Measurements from ENCODE around the gene ZNF229.

DNA sequence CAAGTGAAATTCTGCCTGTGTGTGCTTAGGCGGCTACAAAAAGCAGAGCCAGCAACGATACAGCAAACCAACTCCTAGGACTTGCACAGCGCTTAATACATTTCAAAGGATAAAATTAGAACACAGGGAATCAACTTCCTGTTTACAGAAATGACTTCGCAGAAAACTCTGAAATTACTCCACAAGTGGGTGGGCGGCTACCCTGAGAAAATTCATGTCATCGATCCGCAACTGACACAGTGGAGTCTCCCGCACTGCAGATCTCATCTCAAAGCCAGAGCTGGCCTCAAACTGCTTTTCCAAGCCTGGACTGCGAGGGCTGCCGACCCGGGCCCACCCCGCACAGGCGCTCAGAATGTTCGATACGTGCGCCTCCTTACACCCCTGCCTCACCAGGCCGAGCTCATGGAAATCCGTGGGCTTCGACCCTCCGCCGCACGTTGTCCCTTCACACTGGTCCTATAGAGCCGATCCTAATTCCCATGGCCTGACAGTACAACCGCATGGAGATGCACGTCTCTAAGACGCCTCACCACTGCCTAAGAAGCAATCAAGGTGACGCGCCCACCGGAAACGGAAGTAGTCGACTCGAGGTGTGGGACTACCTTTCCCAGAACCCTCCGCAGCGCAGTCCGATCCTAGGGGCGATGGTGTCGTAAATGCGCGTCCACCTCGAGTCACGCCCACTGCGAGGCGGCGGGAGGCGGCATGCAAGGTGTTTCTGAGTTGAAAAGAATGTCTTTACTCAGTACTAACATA is at the start of gene ZNF229:
- no peak for TF ChIP-seq POLR2A (IDR thresholded peaks at IDR 0.05)
- TF ChIP-seq, protein P1, sequence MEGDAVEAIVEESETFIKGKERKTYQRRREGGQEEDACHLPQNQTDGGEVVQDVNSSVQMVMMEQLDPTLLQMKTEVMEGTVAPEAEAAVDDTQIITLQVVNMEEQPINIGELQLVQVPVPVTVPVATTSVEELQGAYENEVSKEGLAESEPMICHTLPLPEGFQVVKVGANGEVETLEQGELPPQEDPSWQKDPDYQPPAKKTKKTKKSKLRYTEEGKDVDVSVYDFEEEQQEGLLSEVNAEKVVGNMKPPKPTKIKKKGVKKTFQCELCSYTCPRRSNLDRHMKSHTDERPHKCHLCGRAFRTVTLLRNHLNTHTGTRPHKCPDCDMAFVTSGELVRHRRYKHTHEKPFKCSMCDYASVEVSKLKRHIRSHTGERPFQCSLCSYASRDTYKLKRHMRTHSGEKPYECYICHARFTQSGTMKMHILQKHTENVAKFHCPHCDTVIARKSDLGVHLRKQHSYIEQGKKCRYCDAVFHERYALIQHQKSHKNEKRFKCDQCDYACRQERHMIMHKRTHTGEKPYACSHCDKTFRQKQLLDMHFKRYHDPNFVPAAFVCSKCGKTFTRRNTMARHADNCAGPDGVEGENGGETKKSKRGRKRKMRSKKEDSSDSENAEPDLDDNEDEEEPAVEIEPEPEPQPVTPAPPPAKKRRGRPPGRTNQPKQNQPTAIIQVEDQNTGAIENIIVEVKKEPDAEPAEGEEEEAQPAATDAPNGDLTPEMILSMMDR (IDR thresholded peaks at IDR 0.05) = no peak
